Measurements from ENCODE around the gene SUB1.
"Not testable (repeated sequence)": the region's sequence is repeated elsewhere in the genome, so short reads cannot be mapped to it uniquely, and the experiment has no call there.

Gene SUB1

GRCh38 chr5:32615236-32615635, 29.9 kb downstream of the SUB1 start:
- Histone ChIP-seq H3K4me3 (ENCODE audit: insufficient read depth, low read depth, low read length, poor library complexity, severe bottlenecking) (no peak overlapping the region), H3K4me1 (ENCODE audit: control insufficient read depth, insufficient read depth, low read length, poor library complexity, severe bottlenecking) (no peaks in the 10 kb centered on the region), H3K27me3 (replicated peaks; ENCODE audit: control insufficient read depth, insufficient read depth, low read length, poor library complexity, severe bottlenecking) (no peaks in the 10 kb centered on the region), H3K27ac (ENCODE audit: insufficient read depth, low read length, poor library complexity, severe bottlenecking) (no peak overlapping the region), H3K36me3 (ENCODE audit: control insufficient read depth, insufficient read depth, low read length) (no peaks in the 10 kb centered on the region), H3K9me3 (ENCODE audit: control insufficient read depth, low read length) (no peaks in the 10 kb centered on the region)
- no peak for DNase-seq

DNA sequence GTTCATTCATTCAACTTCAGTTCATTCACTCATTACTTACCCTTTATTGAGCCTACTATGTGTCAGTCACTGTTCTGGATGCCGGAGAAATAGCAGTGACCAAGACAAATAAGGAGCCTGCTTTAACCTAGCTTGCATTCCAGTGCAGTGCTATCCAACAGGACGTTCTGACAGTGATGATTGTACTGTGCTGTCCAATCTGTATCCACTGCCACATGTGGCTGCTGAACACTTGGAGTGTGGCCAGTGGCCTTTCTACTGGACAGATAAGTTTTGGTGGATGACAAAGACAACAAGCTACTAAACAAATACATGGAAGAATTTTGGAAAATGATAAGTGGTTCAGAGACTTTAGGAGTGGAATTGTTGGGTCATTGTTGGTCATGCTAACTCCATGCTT, 33.6 kb downstream of the SUB1 start:
- Histone ChIP-seq H3K4me1 (ENCODE audit: control insufficient read depth, insufficient read depth, low read length, poor library complexity, severe bottlenecking) (no peaks in the 10 kb centered on the region), H3K36me3 (ENCODE audit: control insufficient read depth, insufficient read depth, low read length) (no peaks in the 10 kb centered on the region), H3K9me3 (ENCODE audit: control insufficient read depth, low read length) (no peaks in the 10 kb centered on the region), H3K27me3 (replicated peaks; ENCODE audit: control insufficient read depth, insufficient read depth, low read length, poor library complexity, severe bottlenecking) (no peaks in the 10 kb centered on the region), H3K4me3 (ENCODE audit: insufficient read depth, low read depth, low read length, poor library complexity, severe bottlenecking) (no peak overlapping the region), H3K27ac (ENCODE audit: insufficient read depth, low read length, poor library complexity, severe bottlenecking) (no peak overlapping the region)
- no peak for DNase-seq

DNA sequence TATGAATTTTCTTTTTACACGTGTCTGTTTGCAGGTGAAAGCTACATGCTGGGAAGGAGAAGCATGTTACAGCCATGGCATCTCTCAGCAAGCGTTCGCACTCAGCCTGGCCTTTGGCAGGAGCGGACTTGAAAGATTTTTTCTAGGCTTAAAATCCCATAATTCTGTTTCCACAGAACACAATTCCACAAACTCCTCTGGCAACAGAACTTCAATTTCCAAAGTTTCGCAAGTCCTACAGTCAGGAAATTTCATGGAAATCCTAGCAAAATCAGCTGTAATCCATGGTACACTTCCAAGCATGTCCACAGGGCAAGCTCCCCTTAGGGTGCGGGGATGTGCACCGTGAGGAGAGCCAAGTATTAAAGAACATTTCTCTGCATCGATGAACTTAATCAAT, 35.9 kb downstream of the SUB1 start:
- Histone ChIP-seq H3K4me1 (ENCODE audit: control insufficient read depth, insufficient read depth, low read length, poor library complexity, severe bottlenecking) (no peaks in the 10 kb centered on the region), H3K27me3 (replicated peaks; ENCODE audit: control insufficient read depth, insufficient read depth, low read length, poor library complexity, severe bottlenecking) (no peaks in the 10 kb centered on the region), H3K4me3 (ENCODE audit: insufficient read depth, low read depth, low read length, poor library complexity, severe bottlenecking) (no peak overlapping the region), H3K27ac (ENCODE audit: insufficient read depth, low read length, poor library complexity, severe bottlenecking) (no peak overlapping the region), H3K9me3 (ENCODE audit: control insufficient read depth, low read length) (no peaks in the 10 kb centered on the region), H3K36me3 (ENCODE audit: control insufficient read depth, insufficient read depth, low read length) (no peaks in the 10 kb centered on the region)
- no peak for DNase-seq

DNA sequence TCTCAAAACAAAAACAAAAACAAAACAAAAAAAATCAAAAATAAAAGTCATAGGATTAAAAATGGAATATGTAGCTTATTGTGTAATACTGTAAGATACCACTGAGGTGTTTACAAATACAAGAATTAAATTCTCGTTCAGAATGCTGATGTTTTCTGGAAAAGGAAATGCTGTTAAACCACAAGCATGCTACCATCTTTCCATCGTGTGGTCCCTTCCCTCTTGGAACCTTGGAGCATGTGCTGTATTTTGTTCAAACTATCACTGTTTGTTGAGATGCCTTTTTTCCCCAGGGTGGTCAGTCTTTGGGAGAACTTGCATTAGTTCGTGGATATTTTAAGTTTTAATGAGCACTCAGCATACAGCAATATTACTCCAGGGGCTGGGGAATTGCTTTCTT, 39.7 kb downstream of the SUB1 start:
- Histone ChIP-seq H3K4me3 (ENCODE audit: insufficient read depth, low read depth, low read length, poor library complexity, severe bottlenecking) (no peak overlapping the region), H3K27ac (ENCODE audit: insufficient read depth, low read length, poor library complexity, severe bottlenecking) (no peak overlapping the region)
- DNase-seq: no peak

GRCh38 chr5:32625547-32625946, 40.2 kb downstream of the SUB1 start:
- Histone ChIP-seq H3K27ac (ENCODE audit: insufficient read depth, low read length, poor library complexity, severe bottlenecking) (no peak overlapping the region), H3K36me3 (ENCODE audit: control insufficient read depth, insufficient read depth, low read length) (no peaks in the 10 kb centered on the region), H3K4me3 (ENCODE audit: insufficient read depth, low read depth, low read length, poor library complexity, severe bottlenecking) (no peak overlapping the region), H3K27me3 (replicated peaks; ENCODE audit: control insufficient read depth, insufficient read depth, low read length, poor library complexity, severe bottlenecking) (no peaks in the 10 kb centered on the region), H3K9me3 (ENCODE audit: control insufficient read depth, low read length) (no peaks in the 10 kb centered on the region), H3K4me1 (ENCODE audit: control insufficient read depth, insufficient read depth, low read length, poor library complexity, severe bottlenecking) (no peaks in the 10 kb centered on the region)
- DNase-seq: no peak

More for the DNA sequence above, 39.7 kb downstream of the SUB1 start:
- Histone ChIP-seq H3K4me1 (ENCODE audit: control insufficient read depth, insufficient read depth, low read length, poor library complexity, severe bottlenecking) (no peaks in the 10 kb centered on the region), H3K36me3 (ENCODE audit: control insufficient read depth, insufficient read depth, low read length) (no peaks in the 10 kb centered on the region), H3K27me3 (replicated peaks; ENCODE audit: control insufficient read depth, insufficient read depth, low read length, poor library complexity, severe bottlenecking) (no peaks in the 10 kb centered on the region), H3K9me3 (ENCODE audit: control insufficient read depth, low read length) (no peaks in the 10 kb centered on the region)

DNA sequence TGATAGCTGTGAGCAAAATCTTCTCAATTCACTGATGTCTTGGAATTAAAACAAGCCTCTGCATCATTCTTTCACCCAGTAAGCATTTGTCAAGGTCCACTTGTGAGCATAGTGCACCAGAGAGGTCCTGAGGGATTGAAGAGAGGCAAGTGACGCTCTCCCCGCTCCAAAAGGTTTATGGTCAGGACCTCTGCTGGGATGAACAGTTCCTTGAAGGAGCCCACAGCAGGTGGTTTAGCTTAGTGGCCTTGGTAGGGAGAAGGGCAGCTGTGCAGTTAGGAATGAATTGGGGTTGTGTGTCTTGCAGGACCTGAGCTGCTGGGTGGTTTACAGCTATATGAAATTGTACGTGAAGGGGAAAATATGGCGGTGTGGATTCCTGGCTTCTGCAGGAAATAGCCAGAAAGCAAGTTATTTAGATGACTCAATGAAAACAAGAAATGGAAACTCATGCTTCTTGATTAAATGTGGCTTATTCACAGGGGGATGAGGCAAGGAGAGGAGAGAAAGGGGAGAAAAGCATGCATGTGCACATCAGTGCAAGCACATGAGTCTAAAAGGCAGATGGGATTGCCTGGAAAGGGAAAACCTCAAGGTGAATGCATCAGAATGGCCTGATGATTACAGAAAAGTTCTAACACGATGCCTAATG, 42.0 kb downstream of the SUB1 start:
- no peaks in the 10 kb centered on the region for H3K4me1 ChIP-seq (ENCODE audit: control insufficient read depth, insufficient read depth, low read length, poor library complexity, severe bottlenecking)
- no peaks in the 10 kb centered on the region for H3K36me3 ChIP-seq (ENCODE audit: control insufficient read depth, insufficient read depth, low read length)
- DNase-seq: no peak
- H3K27ac ChIP-seq (ENCODE audit: insufficient read depth, low read length, poor library complexity, severe bottlenecking): no peak overlapping the region
- no peak overlapping the region for H3K4me3 ChIP-seq (ENCODE audit: insufficient read depth, low read depth, low read length, poor library complexity, severe bottlenecking)
- no peaks in the 10 kb centered on the region for H3K27me3 ChIP-seq (replicated peaks; ENCODE audit: control insufficient read depth, insufficient read depth, low read length, poor library complexity, severe bottlenecking)
- no peaks in the 10 kb centered on the region for H3K9me3 ChIP-seq (ENCODE audit: control insufficient read depth, low read length)

GRCh38 chr5:32628049-32628844, 42.9 kb downstream of the SUB1 start:
- no peaks in the 10 kb centered on the region for H3K9me3 ChIP-seq (ENCODE audit: control insufficient read depth, low read length)
- no peaks in the 10 kb centered on the region for H3K4me1 ChIP-seq (ENCODE audit: control insufficient read depth, insufficient read depth, low read length, poor library complexity, severe bottlenecking)
- no peak overlapping the region for H3K4me3 ChIP-seq (ENCODE audit: insufficient read depth, low read depth, low read length, poor library complexity, severe bottlenecking)
- no peak overlapping the region for H3K27ac ChIP-seq (ENCODE audit: insufficient read depth, low read length, poor library complexity, severe bottlenecking)
- no peaks in the 10 kb centered on the region for H3K27me3 ChIP-seq (replicated peaks; ENCODE audit: control insufficient read depth, insufficient read depth, low read length, poor library complexity, severe bottlenecking)
- DNase-seq: no peak
- no peaks in the 10 kb centered on the region for H3K36me3 ChIP-seq (ENCODE audit: control insufficient read depth, insufficient read depth, low read length)

DNA sequence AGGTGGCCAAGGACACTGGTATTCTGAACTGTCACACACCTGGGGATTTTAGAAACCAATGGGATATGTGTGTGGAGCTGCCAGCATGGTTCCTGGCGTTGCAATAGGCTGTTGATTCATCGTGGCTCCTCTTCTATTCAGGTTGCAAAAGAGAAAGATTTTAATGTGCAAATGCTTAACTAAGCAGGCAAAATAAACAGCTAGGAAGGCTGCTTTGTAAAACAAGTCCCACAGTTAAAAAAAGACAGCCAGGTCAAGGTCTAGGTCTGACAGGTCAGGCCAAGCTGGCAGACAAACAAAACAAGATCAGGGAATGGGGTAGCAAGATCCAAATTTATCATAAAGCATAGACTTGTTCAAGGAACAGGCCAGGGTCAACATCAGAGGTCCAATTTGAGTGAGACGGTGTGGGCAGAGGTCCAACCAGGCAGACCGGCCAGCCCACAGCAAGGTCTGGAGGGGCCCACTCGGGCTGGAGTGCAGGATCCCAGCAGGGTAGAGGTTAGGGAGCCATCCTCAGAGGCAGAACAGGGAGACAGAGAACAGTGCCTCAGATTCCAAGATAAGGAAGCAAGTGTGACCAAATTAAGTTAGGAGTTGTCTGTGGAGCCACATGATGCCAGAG, 45.6 kb downstream of the SUB1 start:
- no peaks in the 10 kb centered on the region for H3K36me3 ChIP-seq (ENCODE audit: control insufficient read depth, insufficient read depth, low read length)
- no peaks in the 10 kb centered on the region for H3K27me3 ChIP-seq (replicated peaks; ENCODE audit: control insufficient read depth, insufficient read depth, low read length, poor library complexity, severe bottlenecking)
- no peaks in the 10 kb centered on the region for H3K9me3 ChIP-seq (ENCODE audit: control insufficient read depth, low read length)
- H3K4me3 ChIP-seq (ENCODE audit: insufficient read depth, low read depth, low read length, poor library complexity, severe bottlenecking): no peak overlapping the region
- H3K4me1 ChIP-seq (ENCODE audit: control insufficient read depth, insufficient read depth, low read length, poor library complexity, severe bottlenecking): no peaks in the 10 kb centered on the region
- no peak for DNase-seq
- H3K27ac ChIP-seq (ENCODE audit: insufficient read depth, low read length, poor library complexity, severe bottlenecking): no peak overlapping the region

- DNase-seq; H3K36me3 ChIP-seq (ENCODE audit: control insufficient read depth, insufficient read depth, low read length); H3K4me3 ChIP-seq (ENCODE audit: insufficient read depth, low read depth, low read length, poor library complexity, severe bottlenecking); H3K27me3 ChIP-seq (replicated peaks; ENCODE audit: control insufficient read depth, insufficient read depth, low read length, poor library complexity, severe bottlenecking); H3K27ac ChIP-seq (ENCODE audit: insufficient read depth, low read length, poor library complexity, severe bottlenecking); H3K9me3 ChIP-seq (ENCODE audit: control insufficient read depth, low read length); H3K4me1 ChIP-seq (ENCODE audit: control insufficient read depth, insufficient read depth, low read length, poor library complexity, severe bottlenecking): not testable (repeated sequence)
These were observed 47.7 kb downstream of the SUB1 start for GRCh38 chr5:32633017-32633416.

- no peak overlapping the region for H3K4me3 ChIP-seq (ENCODE audit: insufficient read depth, low read depth, low read length, poor library complexity, severe bottlenecking)
These were observed 53.0 kb downstream of the SUB1 start for GRCh38 chr5:32638309-32638708.

More at GRCh38 chr5:32638309-32638708, 53.0 kb downstream of the SUB1 start:
- no peak for DNase-seq
- H3K27me3 ChIP-seq (replicated peaks; ENCODE audit: control insufficient read depth, insufficient read depth, low read length, poor library complexity, severe bottlenecking): no peaks in the 10 kb centered on the region
- no peaks in the 10 kb centered on the region for H3K9me3 ChIP-seq (ENCODE audit: control insufficient read depth, low read length)
- no peak overlapping the region for H3K27ac ChIP-seq (ENCODE audit: insufficient read depth, low read length, poor library complexity, severe bottlenecking)
- no peaks in the 10 kb centered on the region for H3K36me3 ChIP-seq (ENCODE audit: control insufficient read depth, insufficient read depth, low read length)
- no peaks in the 10 kb centered on the region for H3K4me1 ChIP-seq (ENCODE audit: control insufficient read depth, insufficient read depth, low read length, poor library complexity, severe bottlenecking)

Data from effector memory CD4-positive, alpha-beta T cell (primary cell).